SW480 (cell line): ENCODE data around the gene AKAP17A.
"Not testable (repeated sequence)": the region's sequence is repeated elsewhere in the genome, so short reads cannot be mapped to it uniquely, and the experiment has no call there.

ENCODE experiments used
- DNase-seq: peaks from one replicate; pipeline ENCODE4 v3.0.0-alpha.2; 2016; ENCODE audit warnings: low spot score

The AKAP17A gene

DNA sequence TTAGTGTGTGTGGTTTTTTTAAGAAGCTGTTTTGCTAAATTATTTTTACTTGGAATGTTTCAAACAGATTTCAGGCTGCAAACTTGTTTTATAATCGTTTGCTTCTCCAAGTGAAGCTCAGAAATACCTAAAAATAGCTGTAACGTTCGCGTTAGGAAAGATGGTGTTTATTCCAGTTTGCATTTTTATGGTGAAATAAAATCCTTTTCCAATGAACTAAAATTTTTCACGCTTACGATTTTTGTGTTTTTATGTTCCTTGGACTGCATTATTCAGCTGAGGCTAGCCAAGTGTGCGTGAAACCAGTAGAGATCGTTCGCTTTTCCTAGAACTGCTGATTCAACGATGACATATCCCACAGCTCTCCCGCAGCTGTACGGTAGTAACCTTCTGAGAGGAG is 10.9 kb downstream of the AKAP17A start:
- no peak for DNase-seq

DNA sequence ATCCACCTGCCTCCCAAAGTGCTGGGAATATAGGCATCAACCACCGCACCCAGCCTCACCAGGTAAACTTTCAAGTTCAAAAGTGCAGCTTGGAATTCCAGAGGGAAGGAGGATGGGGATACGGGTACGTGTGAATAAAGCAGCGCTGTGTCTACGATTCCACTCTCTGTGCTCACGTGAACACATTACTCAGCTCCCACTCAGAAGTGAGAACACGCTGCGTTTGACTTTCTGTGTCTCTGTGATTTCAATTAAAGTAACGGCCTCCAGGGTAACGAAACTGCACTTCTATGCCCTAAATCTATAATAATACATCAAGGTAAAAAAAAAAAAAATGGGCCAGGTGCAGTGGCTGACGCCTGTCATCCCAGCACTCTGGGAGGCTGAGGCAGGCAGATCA is 15.1 kb downstream of the AKAP17A start:
- DNase-seq: no peak

DNA sequence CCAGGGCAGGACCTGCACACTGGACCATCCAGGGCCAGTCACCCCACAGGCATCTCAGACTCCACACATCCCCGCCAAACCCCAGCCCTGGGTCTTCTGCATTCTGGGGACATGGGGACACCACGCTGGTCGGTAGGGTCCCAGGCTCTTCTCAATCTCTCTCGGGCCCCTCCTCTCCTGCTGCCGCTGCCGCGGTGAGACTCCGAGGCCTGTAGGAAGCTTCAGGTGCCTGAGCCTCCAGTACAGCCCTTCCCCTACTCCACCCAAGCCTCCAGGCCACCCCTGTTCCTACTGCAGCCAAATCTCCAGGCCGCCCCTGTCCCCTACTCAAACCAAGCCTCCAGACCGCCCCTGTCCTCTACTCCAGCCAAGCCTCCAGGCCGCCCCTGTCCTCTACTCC is 17.9 kb downstream of the AKAP17A start:
- DNase-seq: no peak

DNA sequence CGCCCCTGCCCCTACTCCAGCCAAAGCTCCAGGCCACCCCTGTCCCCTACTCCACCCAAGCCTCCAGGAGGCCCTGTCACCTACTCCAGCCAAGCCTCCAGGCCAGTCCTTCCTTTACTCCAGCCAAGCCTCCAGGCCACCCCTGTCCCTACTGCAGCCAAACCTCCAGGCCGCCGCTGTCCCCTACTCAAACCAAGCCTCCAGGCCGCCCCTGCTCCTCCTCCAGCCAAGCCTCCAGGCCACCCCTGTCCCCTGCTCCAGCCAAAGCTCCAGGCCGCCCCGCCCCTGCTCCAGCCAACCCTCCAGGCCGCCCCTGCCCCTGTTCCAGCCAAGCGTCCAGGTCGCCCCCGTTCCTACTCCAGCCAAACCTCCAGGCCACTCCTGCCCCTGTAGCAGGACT is 18.4 kb downstream of the AKAP17A start:
- no peak for DNase-seq

DNA sequence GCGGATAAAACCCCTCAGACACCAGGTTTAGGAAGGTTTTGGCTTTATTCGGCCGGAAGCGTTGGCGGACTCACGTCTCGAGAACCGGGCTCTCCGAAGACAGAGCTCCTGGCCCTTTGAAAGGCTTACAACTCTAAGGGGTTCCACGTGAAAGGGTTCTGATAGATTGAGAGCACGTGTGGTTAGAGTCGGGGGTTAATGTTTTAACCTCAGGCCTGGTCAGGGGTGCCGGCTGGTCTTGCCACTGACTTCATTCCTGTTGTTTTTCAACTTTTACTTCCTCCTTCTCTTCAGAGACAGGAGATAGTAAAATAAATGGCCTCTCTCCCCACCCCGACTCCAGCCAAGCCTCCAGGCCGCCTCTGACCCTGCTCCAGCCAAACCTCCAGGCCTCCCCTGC is 18.8 kb downstream of the AKAP17A start:
- DNase-seq: no peak

DNA sequence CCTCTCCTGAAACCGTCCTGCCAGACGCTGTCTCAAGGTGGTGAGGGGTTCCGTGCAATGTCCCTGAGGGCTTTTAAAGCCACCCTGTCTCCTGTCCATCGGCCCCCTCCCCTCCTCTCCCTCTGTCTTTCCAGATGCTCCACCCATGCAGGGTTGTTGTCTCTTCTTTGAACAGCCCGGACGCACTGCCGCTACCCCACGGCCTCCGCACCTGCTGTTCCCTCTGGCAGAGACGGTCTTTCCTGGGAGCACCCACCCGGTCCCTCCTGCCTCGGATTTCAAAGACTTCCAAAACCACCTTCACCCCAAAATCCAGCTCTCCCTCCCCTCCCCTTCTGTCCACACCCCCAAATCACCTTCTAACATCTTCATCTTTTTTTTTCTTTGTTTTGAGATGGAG is 19.3 kb downstream of the AKAP17A start:
- DNase-seq: no peak

DNA sequence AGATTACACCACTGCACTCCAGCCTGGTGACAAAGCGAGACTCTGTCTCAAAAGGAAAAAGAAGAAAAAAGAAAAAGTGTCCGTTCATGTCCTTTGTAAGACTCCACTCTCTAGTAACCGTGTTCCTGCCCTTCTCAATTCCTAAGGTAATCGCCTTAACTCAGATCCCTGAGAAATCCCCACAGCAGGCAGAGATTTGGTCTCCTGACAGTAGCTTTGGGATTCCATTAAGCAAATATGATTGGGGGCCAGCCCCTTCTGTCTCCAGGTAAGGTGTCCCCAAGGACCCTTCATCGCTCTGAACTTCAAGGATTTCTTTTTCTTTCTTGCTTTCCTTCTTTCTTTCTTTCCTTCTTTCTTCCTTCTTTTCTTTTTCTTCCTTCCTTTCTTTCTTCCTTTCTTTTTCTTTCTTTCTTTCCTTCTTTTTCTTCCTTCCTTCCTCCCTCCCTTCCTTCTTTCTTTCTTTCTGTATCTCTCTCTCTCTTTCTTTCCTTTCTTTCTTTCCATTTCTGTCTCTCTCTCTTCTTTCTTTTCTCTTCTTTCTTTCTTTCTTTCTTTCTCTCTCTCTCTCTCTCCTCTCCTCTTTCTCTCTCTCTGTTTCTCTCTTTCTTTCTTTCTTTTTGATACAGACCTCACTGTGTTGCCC is 21.4 kb downstream of the AKAP17A start:
- no peak for DNase-seq

DNA sequence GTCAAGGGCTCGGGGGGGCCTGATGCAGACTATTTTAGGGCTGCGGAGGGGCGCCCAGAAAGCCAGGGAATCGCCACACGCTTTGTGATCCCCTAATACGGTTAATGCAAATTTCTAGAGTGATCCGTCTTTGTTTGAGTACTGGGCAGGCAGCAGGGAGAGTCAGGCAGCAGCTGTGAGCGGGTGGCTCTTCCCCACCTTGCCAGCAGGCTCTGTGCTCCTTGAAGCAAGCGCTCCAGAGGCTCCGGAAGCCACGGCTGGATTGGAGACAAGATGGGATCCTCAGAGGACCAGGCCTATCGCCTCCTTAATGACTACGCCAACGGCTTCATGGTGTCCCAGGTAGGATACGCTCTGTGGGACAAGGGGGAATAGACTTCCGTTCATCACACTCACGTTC is 23.5 kb downstream of the AKAP17A start, which contains the start of gene ASMT:
Gene ASMT, plus strand, starts transcription at position 133 of the 400 bp plus-strand sequence. Its CDS starts 141 bp downstream, at position 274.
- no peak for DNase-seq

DNA sequence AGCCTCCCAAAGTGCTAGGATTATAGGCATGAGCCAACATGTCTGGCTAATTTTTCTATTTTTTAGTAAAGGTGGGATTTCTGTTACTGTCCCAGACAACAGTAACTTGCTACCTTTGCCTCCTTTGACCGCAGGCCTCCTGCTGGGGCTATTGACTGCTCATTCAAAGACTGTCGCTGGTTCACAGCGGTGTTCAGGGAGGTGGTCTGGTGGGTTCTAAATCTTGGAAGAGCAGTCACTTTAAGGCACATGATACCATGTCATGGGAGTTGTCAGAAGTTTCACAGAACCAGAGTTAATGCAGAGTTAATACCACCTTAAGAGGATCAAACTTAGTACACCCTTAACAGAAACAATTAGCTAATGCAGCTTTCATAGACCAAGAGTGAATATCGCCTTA is 27.3 kb downstream of the AKAP17A start:
- DNase-seq: no peak

DNA sequence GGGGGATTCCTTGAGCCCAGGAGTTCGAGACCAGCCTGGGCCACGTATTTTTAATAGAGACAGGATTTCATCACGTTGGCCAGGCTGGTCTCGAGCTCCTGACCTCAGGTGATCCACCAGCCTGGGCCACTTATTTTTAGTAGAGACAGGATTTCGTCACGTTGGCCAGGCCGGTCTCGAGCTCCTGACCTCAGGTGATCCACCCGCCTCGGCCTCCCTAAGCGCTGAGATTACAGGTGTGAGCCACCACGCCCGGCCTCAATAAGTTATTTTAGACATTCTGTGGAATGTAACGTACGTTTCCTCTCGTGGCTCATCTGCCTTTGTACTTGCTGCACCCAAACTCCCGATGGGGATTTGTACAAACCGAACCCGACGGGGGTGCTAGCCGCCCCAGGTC is 32.3 kb downstream of the AKAP17A start:
- DNase-seq: no peak

DNA sequence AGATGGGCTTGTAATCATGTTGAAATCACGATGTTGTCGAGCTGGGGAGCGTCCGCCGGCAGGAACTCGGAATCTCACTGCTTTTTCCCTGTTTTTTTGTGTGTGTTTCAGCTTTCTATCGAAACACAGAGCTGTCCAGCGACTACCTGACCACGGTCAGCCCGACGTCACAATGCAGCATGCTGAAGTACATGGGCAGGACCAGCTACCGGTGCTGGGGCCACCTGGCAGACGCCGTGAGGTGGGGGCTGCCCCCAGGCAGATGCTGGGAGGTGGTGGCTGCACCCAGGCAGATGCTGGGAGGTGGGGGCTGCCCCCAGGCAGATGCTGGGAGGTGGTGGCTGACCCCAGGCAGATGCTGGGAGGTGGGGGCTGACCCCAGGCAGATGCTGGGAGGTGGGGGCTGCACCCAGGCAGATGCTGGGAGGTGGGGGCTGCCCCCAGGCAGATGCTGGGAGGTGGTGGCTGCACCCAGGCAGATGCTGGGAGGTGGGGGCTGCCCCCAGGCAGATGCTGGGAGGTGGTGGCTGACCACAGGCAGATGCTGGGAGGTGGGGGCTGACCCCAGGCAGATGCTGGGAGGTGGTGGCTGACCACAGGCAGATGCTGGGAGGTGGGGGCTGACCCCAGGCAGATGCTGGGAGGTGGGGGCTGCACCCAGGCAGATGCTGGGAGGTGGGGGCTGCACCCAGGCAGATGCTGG is 32.9 kb downstream of the AKAP17A start:
- not testable (repeated sequence) for DNase-seq

DNA sequence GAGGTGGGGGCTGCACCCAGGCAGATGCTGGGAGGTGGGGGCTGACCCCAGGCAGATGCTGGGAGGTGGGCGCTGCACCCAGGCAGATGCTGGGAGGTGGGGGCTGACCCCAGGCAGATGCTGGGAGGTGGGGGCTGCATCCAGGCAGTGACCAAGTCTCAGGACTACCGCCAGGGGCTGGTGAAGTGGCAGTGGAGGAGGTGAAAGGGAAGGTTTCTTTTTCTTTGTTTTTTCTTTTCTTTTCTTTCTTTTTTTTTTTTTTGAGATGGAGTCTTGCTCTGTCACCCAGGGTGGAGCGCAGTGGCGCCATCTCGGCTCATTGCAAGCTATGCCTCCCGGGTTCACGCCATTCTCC is 33.4 kb downstream of the AKAP17A start:
- not testable (repeated sequence) for DNase-seq

DNA sequence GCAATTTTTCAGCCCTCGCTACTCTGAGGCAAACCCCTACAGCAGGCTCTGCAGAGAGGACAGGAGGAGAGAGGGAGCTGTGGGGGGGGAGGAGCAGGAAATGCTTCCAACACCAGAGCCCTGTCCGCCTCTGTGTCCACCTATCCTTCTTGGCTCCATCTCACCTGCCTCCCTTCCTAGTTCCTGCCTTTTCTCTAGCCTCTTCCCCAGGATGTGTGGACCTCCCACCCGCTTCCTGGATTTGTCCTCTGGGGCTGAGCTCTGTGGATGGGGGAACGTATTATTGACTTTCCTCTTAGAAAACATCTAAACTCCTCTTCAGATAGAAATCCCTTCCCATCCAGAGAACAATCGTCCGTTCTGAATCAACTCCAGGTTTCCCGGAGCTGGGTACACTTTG is 37.8 kb downstream of the AKAP17A start:
- DNase-seq: no peak

DNA sequence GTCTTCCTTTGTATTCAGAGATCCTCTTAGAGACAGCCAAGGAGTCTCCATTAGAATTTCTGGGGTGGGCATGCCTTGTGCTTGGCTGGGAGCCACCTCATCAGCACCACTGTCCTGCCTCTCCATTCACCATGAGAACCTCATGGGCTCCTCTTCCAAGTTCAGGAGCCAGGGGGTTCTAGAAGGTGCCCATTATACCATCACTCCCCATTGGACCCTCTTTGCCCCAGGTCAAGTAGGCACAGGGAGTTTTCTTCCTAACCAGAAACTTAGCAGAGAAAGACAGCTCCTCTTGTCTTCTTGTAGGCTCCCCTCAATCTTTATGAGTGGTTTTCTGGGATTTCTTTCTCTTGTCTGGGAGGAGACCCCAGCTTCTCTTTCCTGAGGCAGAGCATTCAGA is 54.6 kb downstream of the AKAP17A start:
- DNase-seq: no peak

DNA sequence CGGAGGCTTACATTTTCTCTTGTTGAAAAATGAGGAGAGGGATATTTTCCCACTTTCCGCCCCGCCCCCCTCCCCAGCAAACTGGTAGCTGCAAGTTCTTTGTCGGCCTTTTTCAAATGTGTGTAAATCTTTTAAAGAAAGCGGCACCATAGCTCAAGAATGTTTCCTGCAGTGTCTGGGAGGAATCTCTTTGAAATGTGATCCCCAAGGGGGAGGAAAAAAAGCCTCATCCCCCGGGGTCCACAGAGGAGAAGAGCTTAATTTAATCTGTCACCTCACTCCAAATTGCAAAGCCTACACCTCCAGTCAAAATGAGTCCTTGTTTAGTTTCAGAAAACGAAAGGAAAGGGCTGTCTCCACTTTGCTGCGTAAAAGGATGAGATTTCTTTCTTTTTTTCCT is 58.2 kb downstream of the AKAP17A start:
- no peak for DNase-seq
